Measurements from ENCODE around the gene SGMS2.

The SGMS2 gene

GRCh38 chr4:107806196-107806595, 18.5 kb upstream of the SGMS2 start:
- DNase-seq (ENCODE audit: insufficient read length) = no peak
- no peak for FAIRE-seq
- no peak for TF ChIP-seq TAF1 (IDR thresholded peaks at IDR 0.05; ENCODE audit: borderline replicate concordance, low read depth, low read length)
- TF ChIP-seq POLR2A (IDR thresholded peaks at IDR 0.05; ENCODE audit: low read depth, low read length) = no peak
- TF ChIP-seq POLR2AphosphoS5 (IDR thresholded peaks at IDR 0.05; ENCODE audit: low read depth, low read length) = no peak

GRCh38 chr4:107808572-107808971, 16.2 kb upstream of the SGMS2 start:
- DNase-seq (ENCODE audit: insufficient read length) (no peak), FAIRE-seq (no peak)
- no peak for TF ChIP-seq POLR2AphosphoS5 (IDR thresholded peaks at IDR 0.05; ENCODE audit: low read depth, low read length)
- TF ChIP-seq TAF1 (IDR thresholded peaks at IDR 0.05; ENCODE audit: borderline replicate concordance, low read depth, low read length) = no peak
- no peak for TF ChIP-seq POLR2A (IDR thresholded peaks at IDR 0.05; ENCODE audit: low read depth, low read length)

DNA sequence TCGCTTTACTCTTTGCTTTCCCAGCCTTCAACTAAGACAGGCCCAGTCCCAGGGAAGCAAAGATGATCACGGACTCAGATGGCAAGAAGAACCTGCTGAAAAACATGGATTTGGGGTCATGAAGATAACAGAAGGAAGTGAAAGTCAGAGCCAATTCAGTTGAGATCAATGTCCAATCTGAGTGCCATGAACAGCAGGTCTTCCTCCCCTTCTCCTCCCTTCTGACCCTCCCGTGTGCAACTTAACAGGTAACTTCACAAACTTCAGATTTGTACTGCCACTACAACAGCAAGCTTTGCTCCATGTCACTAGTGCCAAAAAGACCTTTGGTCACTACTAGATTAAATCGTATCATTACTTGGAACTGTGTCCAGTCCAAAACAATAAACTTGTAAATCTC, 15.5 kb upstream of the SGMS2 start:
- TF ChIP-seq POLR2A (IDR thresholded peaks at IDR 0.05; ENCODE audit: low read depth, low read length) (no peak), TAF1 (IDR thresholded peaks at IDR 0.05; ENCODE audit: borderline replicate concordance, low read depth, low read length) (no peak), POLR2AphosphoS5 (IDR thresholded peaks at IDR 0.05; ENCODE audit: low read depth, low read length) (no peak)
- FAIRE-seq = no peak
- no peak for DNase-seq (ENCODE audit: insufficient read length)

GRCh38 chr4:107814758-107815157, 10.0 kb upstream of the SGMS2 start:
- DNase-seq (ENCODE audit: insufficient read length) (no peak), FAIRE-seq (no peak)
- TF ChIP-seq POLR2AphosphoS5 (IDR thresholded peaks at IDR 0.05; ENCODE audit: low read depth, low read length) = no peak
- no peak for TF ChIP-seq POLR2A (IDR thresholded peaks at IDR 0.05; ENCODE audit: low read depth, low read length)
- TF ChIP-seq TAF1 (IDR thresholded peaks at IDR 0.05; ENCODE audit: borderline replicate concordance, low read depth, low read length) = no peak

DNA sequence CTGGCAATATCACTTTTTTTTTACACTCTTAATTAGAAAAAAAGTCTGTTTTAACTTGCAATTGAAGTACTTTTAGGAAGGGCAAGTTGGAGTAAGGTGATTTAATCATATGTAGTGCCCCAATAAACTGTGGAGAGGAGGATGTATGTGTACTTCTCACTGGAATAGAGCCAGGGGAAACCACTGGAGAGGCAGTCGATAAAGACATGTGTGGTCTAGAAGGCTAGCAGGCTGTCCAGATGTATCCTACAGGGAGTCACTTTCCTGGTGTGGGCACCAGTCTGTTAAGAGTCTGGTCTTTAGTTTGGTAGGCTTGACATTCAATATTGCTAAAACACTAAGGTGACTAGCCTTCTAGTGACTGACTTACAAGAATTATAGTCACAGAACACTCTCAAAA, 9.6 kb upstream of the SGMS2 start:
- no peak for TF ChIP-seq POLR2AphosphoS5 (IDR thresholded peaks at IDR 0.05; ENCODE audit: low read depth, low read length)
- no peak for TF ChIP-seq POLR2A (IDR thresholded peaks at IDR 0.05; ENCODE audit: low read depth, low read length)
- TF ChIP-seq TAF1 (IDR thresholded peaks at IDR 0.05; ENCODE audit: borderline replicate concordance, low read depth, low read length) = no peak
- FAIRE-seq (no peak), DNase-seq (ENCODE audit: insufficient read length) (no peak)

- no peak for TF ChIP-seq POLR2AphosphoS5 (IDR thresholded peaks at IDR 0.05; ENCODE audit: low read depth, low read length)
- no peak for TF ChIP-seq POLR2A (IDR thresholded peaks at IDR 0.05; ENCODE audit: low read depth, low read length)
- no peak for TF ChIP-seq TAF1 (IDR thresholded peaks at IDR 0.05; ENCODE audit: borderline replicate concordance, low read depth, low read length)
- DNase-seq (ENCODE audit: insufficient read length) = no peak
- no peak for FAIRE-seq
Measured at GRCh38 chr4:107818301-107818910, 6.3 kb upstream of the SGMS2 start.

- TF ChIP-seq POLR2AphosphoS5 (IDR thresholded peaks at IDR 0.05; ENCODE audit: low read depth, low read length) (no peak), POLR2A (IDR thresholded peaks at IDR 0.05; ENCODE audit: low read depth, low read length) (no peak), TAF1 (IDR thresholded peaks at IDR 0.05; ENCODE audit: borderline replicate concordance, low read depth, low read length) (no peak)
- DNase-seq (ENCODE audit: insufficient read length) (no peak), FAIRE-seq (no peak)
Measured at GRCh38 chr4:107823870-107824349, 822 bp upstream of the SGMS2 start.

DNA sequence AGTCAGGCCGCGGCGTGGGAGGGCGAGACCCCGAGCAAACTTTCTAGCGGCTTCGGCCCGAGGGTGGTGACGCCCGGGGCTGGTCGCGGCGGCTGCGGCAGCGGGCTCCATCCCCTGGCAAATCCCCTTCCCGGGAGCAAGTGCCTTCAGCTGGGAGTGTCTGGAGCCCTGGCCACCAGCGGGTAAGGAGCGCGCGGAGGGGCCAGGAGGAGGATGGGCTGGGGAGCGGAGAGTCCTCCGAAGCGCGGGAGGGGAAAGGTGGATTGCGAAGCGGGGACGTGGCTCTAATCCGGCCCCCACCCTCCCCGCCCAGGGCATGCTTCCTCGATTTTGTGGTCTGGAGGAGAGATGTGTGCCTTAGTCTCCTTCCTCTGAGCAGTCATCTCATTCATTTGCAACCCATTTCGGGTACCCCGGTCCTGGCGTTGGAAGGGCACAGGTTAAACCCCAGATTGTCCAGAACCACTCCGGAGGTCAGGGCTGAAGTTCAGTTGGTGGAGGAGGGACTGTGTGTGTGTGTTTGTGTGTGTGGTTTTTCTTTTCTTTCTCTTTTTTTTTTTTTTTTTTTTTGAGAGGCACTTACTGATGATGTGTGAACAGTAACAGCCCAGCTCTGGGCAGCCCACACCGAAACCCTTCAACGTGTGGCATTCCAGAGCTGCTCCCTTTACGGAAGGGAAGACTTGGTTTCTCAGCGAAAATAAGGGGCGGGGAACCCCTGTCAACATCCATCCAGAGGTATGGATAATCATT, 516 bp downstream of the SGMS2 start:
- DNase-seq (ENCODE audit: insufficient read length) (peak; percentile 13), FAIRE-seq (no peak)
- TF ChIP-seq TAF1 (IDR thresholded peaks at IDR 0.05; ENCODE audit: borderline replicate concordance, low read depth, low read length) (no peak), POLR2AphosphoS5 (IDR thresholded peaks at IDR 0.05; ENCODE audit: low read depth, low read length) (no peak), POLR2A (IDR thresholded peaks at IDR 0.05; ENCODE audit: low read depth, low read length) (no peak)

DNA sequence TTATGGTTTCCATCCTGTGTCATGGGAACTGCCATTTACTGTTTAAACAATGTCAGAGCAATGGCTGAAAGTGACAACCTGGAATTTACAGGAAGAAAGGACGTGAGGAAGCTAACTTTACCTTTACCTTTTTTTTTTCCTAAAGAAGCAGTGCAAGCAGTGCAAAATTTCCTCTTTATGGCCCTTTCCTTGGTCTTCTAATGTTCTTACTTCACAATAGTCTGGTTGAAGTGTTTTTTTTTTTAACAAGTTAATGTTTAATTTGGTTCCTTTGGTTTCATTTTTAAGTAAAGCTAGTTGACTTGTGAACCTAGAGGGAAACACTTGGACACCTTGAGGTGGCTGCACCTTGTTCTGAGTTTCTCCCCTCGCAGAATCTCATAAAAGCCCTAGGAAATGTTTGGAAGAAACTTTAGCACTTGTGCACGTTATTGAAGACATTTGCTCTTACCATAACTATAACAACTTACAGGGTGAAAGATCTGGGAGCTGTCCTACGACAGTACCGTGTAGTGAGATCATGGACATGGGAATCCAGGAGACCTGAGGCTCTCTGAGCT, 1.8 kb downstream of the SGMS2 start:
- TF ChIP-seq POLR2A (IDR thresholded peaks at IDR 0.05; ENCODE audit: low read depth, low read length) (no peak), TAF1 (IDR thresholded peaks at IDR 0.05; ENCODE audit: borderline replicate concordance, low read depth, low read length) (no peak), POLR2AphosphoS5 (IDR thresholded peaks at IDR 0.05; ENCODE audit: low read depth, low read length) (no peak)
- FAIRE-seq (no peak), DNase-seq (ENCODE audit: insufficient read length) (no peak)

DNA sequence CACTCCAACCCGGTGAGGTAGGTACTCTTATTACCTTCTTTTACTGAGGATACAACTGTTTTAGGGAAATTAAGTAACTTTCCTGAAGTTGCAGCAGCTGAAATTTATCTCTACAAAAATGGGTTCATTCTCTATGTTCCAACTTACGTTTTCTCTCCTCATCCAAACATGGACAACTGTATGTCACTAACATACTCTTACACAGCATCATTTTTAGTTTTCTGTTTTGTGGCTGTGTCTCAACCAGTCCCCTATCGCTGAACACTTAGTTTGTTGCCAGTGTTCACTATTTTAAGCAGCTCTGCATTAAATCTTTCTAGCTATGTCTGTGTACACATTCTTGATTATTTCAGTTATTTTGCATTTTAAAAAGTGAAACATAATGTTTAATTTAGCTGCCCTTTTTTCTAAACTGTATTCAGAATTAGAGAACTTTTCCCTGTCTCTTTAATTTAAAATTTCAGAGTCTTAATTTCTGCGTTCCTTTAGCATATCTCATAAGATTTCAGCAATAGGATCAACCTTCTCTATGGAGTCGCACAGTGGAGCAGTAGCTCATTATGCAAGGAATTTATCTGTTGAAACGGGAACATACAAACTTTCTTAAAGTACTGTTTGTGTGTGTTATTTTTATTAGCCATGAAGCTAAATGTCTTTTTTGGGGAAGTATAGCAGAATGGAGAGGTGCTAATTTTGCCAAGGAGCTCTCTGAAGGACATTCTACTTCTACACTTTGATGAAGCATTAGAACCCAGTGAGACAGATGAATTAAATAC, 3.8 kb downstream of the SGMS2 start:
- DNase-seq (ENCODE audit: insufficient read length) (no peak), FAIRE-seq (no peak)
- TF ChIP-seq TAF1 (IDR thresholded peaks at IDR 0.05; ENCODE audit: borderline replicate concordance, low read depth, low read length) = no peak
- TF ChIP-seq POLR2A (IDR thresholded peaks at IDR 0.05; ENCODE audit: low read depth, low read length) = no peak

DNA sequence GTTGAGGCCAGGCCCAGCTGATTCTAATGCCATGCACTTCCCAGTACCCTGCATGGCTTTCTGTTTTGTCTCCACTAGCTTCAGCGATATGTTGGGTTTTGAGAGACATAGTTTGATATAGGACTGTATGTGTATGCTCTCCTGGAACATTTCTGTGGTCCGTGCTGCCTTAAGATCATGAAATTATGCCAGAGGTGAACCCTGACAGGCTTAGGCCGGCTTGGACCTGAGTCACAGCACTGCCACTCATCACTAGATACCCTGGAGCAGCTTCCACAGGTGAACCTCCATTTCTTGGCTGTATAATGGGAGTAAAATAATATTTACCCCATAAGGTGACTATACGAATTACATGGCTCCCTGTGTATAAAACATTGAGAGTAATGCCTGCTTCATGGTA, 6.4 kb downstream of the SGMS2 start:
- no peak for DNase-seq (ENCODE audit: insufficient read length)
- no peak for FAIRE-seq
- TF ChIP-seq POLR2A (IDR thresholded peaks at IDR 0.05; ENCODE audit: low read depth, low read length) = no peak
- TF ChIP-seq POLR2AphosphoS5 (IDR thresholded peaks at IDR 0.05; ENCODE audit: low read depth, low read length) = no peak
- TF ChIP-seq TAF1 (IDR thresholded peaks at IDR 0.05; ENCODE audit: borderline replicate concordance, low read depth, low read length) = no peak

All from GM12892 (cell line).